Duodenal mucosa (tissue), 2 donors: ENCODE results near the gene C22orf15.
A peak's percentile ranks its signal among the peaks of the same experiment; 100 is the strongest.

ENCODE experiments used
- H3K27ac ChIP-seq: one replicate; pipeline ENCODE4 v1.7.0; 2013; ENCODE audit warnings: low read depth, low read length
- H3K27me3 ChIP-seq, 2 donors: one replicate each; pipeline ENCODE4 v1.7.0; 2013; ENCODE audit warnings: low read length in 2 of 2, control low read depth in 1 of 2; ENCODE audit not compliant: insufficient read depth in 2 of 2, control insufficient read depth in 1 of 2
- H3K36me3 ChIP-seq, 2 donors: one replicate each; pipeline ENCODE4 v1.7.0; 2013; ENCODE audit warnings: low read length in 2 of 2, control low read depth in 1 of 2; ENCODE audit not compliant: insufficient read depth in 2 of 2, control insufficient read depth in 1 of 2
- H3K4me1 ChIP-seq, 2 donors: one replicate each; pipeline ENCODE4 v1.7.0; 2013; ENCODE audit warnings: low read length in 2 of 2, control low read depth in 1 of 2; ENCODE audit not compliant: insufficient read depth in 2 of 2, control insufficient read depth in 1 of 2
- H3K4me3 ChIP-seq, 2 donors: one replicate each; pipeline ENCODE4 v1.7.0; 2013; ENCODE audit warnings: low read length in 2 of 2, low read depth in 1 of 2
- H3K9ac ChIP-seq, 2 donors: one replicate each; pipeline ENCODE4 v1.7.0; 2013; ENCODE audit warnings: low read length in 2 of 2, low read depth in 1 of 2
- H3K9me3 ChIP-seq, 2 donors: one replicate each; pipeline ENCODE4 v1.7.0; 2013; ENCODE audit warnings: low read length in 2 of 2, control low read depth in 1 of 2; ENCODE audit not compliant: control insufficient read depth in 1 of 2

Gene C22orf15

GRCh38 chr22:23787600-23787896, 24.8 kb downstream of the C22orf15 start:
- Histone ChIP-seq H3K36me3 (peaks cover 5 to 21% of the 10 kb centered on the region in 2 donors), H3K9me3 (no peaks in the 10 kb centered on the region), H3K27ac (no peak overlapping the region), H3K9ac (peak overlapping the region; percentile 71 to 82), H3K4me3 (peak overlapping the region; percentile 91 to 94), H3K27me3 (no peaks in the 10 kb centered on the region), H3K4me1 (peaks cover 29 to 33% of the 10 kb centered on the region in 2 donors)

DNA sequence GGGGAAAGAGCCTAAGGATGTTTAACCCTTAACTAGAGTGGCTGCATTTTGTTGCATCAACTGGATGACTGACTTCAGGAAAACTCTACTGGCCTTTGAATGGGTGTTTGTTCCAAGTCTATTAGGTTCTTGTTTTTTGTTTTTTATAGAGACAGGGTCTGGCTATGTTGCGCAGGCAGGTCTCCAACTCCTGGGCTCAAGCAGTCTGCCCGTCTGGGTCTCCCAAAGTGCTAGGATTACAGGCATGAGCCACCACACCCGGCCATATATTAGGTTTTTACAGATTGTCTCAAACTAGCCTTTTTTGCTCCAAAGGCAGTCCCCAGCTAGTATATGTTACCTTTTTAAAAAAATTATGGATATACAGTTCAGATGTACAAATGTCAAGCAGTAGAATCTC, 25.1 kb downstream of the C22orf15 start:
- Histone ChIP-seq H3K9ac (peak overlapping the region; percentile 71 to 82), H3K9me3 (no peaks in the 10 kb centered on the region), H3K27me3 (no peaks in the 10 kb centered on the region), H3K27ac (no peak overlapping the region), H3K4me1 (peaks cover 29 to 33% of the 10 kb centered on the region in 2 donors), H3K36me3 (peaks cover 8 to 25% of the 10 kb centered on the region in 2 donors), H3K4me3 (peak overlapping the region; percentile 91 to 94)

DNA sequence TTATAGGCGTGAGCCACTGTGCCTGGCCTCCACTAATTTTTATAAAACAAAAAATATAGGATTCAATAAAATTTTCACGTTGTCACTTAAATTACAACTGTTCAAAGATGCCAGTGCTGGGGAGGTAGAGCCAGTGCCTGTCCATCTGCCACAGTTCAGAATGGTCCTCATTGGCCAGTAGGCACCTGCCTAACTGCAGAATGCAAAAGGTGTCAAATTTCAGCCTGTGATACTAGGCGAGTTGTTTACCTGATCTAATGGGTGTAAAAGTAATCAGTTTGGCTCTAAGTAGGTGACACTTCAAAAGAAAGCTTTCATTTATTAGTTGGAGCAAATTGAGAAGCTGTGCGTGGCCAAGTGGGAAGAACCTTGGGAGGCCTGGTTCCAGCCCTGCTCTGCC, 26.3 kb downstream of the C22orf15 start:
- Histone ChIP-seq H3K27me3 (no peaks in the 10 kb centered on the region), H3K4me1 (peaks cover 23 to 28% of the 10 kb centered on the region in 2 donors), H3K36me3 (peaks cover 11 to 35% of the 10 kb centered on the region in 2 donors), H3K27ac (no peak overlapping the region), H3K4me3 (no peak overlapping the region), H3K9me3 (no peaks in the 10 kb centered on the region), H3K9ac (no peak overlapping the region)

- H3K9me3 ChIP-seq: no peaks in the 10 kb centered on the region
- no peak overlapping the region for H3K9ac ChIP-seq
- H3K27me3 ChIP-seq: no peaks in the 10 kb centered on the region
- H3K27ac ChIP-seq: no peak overlapping the region
- H3K4me3 ChIP-seq: no peak overlapping the region
- H3K4me1 ChIP-seq: peaks cover 22 to 23% of the 10 kb centered on the region in 2 donors
- H3K36me3 ChIP-seq: peaks cover 11 to 40% of the 10 kb centered on the region in 2 donors
Measured at GRCh38 chr22:23789638-23790037, 26.8 kb downstream of the C22orf15 start.

DNA sequence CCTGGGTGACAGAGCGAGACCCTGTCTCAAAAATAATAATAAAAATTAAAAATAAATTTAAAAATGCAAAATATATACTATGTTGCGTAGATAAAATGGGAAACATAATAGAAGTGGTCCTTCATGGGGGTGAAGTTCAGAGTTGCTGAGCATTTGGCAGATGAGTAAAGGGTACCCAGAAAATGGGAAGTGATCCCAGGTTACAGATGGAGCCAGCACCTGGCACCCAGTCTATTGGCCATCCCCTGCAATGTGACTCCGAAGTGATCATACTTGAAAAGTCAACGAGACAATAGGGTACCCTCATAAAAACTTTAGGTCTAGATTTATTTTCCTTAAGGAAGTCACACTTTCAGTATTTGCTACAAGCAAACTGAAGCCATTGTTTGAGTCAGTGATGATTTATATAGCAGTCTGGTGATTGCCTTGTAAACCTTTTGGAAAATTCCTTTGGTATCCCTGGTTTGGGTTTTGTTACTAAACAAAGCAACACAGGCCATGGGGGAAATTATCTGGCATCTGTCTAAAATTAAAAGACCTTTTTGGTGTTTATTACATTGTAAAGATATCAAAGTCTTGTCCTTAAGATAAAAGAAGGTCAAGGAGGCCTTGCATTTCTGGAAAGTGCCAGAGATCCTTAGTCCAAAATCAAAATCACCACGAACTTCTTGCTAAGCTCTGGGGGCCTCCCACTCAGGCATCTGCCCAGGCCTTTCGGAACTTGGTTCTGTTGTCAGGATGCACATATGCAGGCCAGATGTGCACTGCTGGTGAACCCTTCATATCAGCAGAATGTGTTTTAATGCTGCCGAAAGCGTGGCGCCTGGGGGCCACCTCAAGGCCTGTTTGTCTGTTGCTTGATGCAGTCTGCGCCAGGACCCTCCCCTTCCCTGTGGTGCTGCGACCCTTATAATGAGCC, 28.3 kb downstream of the C22orf15 start:
- Histone ChIP-seq H3K9me3 (no peaks in the 10 kb centered on the region), H3K36me3 (peaks cover 14 to 49% of the 10 kb centered on the region in 2 donors), H3K9ac (no peak overlapping the region), H3K4me1 (peaks cover 21 to 23% of the 10 kb centered on the region in 2 donors), H3K27me3 (no peaks in the 10 kb centered on the region), H3K4me3 (no peak overlapping the region), H3K27ac (no peak overlapping the region)

- Histone ChIP-seq H3K27ac (no peak overlapping the region), H3K36me3 (peaks cover 19 to 56% of the 10 kb centered on the region in 2 donors), H3K9ac (no peak overlapping the region), H3K27me3 (no peaks in the 10 kb centered on the region), H3K4me3 (no peak overlapping the region), H3K9me3 (no peaks in the 10 kb centered on the region), H3K4me1 (peaks cover 15 to 18% of the 10 kb centered on the region in 2 donors)
Measured at GRCh38 chr22:23791738-23792645, 29.2 kb downstream of the C22orf15 start.

- Histone ChIP-seq H3K9me3 (no peaks in the 10 kb centered on the region), H3K27ac (no peak overlapping the region), H3K27me3 (no peaks in the 10 kb centered on the region), H3K36me3 (peaks cover 23 to 64% of the 10 kb centered on the region in 2 donors), H3K9ac (no peak overlapping the region), H3K4me1 (peaks cover 7 to 10% of the 10 kb centered on the region in 2 donors), H3K4me3 (no peak overlapping the region)
Measured at GRCh38 chr22:23793326-23793725, 30.5 kb downstream of the C22orf15 start.

GRCh38 chr22:23796461-23796860, 33.7 kb downstream of the C22orf15 start:
- no peak overlapping the region for H3K4me3 ChIP-seq
- H3K36me3 ChIP-seq: peaks cover 41 to 77% of the 10 kb centered on the region in 2 donors
- no peaks in the 10 kb centered on the region for H3K4me1 ChIP-seq
- no peaks in the 10 kb centered on the region for H3K9me3 ChIP-seq
- no peak overlapping the region for H3K27ac ChIP-seq
- no peaks in the 10 kb centered on the region for H3K27me3 ChIP-seq
- H3K9ac ChIP-seq: no peak overlapping the region

DNA sequence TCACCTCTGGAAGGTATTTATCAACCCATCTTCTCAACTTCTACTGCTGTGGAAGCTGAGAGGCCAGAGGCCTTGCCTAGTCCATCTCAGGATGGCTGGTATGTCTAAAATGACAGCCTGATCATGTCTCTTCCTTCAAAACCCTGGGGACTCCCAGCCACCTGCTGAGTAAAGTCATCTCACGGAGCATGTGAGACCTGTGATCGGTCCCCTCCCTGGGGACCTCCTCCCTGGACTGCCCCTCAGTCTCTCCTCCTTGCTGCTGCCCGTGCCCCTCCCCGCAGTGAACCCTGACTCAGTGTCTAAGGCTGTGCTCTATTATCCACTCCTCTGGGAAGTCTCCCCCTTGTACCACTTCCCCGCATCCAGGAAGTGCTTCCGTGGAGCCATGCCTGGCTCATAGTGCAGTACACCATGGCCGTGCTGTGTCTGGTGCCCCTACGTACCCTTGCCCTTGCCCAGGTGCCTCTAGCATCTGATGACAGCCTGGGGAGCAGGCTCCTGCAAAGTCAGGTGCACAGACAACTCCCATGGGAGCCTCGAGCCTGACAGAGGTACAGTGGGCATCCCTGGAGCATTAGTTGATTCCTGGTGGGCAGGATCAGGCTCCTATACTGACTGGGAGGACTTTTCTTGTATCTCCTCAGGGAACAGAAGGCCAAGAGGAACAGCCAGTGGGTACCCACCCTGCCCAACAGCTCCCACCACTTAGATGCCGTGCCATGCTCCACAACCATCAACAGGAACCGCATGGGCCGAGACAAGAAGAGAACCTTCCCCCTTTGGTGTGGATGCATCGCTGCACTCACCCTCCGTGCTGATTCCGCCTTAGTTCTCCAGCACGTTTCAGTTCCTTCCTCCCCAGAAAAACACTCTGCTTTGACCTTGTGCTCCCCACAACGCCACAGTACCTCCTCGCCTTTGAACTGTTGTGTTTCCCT, 37.8 kb downstream of the C22orf15 start:
- H3K9ac ChIP-seq: no peak overlapping the region
- no peak overlapping the region for H3K27ac ChIP-seq
- H3K9me3 ChIP-seq: no peaks in the 10 kb centered on the region
- no peak overlapping the region for H3K4me3 ChIP-seq
- H3K4me1 ChIP-seq: no peaks in the 10 kb centered on the region
- H3K27me3 ChIP-seq: no peaks in the 10 kb centered on the region
- H3K36me3 ChIP-seq: peaks cover 58 to 75% of the 10 kb centered on the region in 2 donors
